Ovary (tissue), 9 donors: ENCODE data around the gene SLC41A3. TPM values are rescaled to one million over a fixed set of nuclear protein-coding genes. Genes with fewer than 3 reads are reported as not detected.

ENCODE experiments used
- DNase-seq, 5 donors: peaks; one replicate each; pipeline ENCODE4 v3.0.0-alpha.2; 2019 to 2020
- H3K27ac ChIP-seq, 2 donors: fragments of 200-600 bp; one replicate each; pipeline versions ENCODE4 v1.5.1 to v1.8.0; 2019 to 2022
- H3K27me3 ChIP-seq: fragments of 200-600 bp; one replicate; pipeline ENCODE4 v1.8.0; 2022
- H3K36me3 ChIP-seq: fragments of 200-600 bp; sonication (generic); one replicate; pipeline ENCODE4 v1.5.1; 2019
- H3K4me1 ChIP-seq: one replicate; pipeline ENCODE4 v1.8.1; 2013; ENCODE audit warnings: mild to moderate bottlenecking, moderate library complexity; ENCODE audit not compliant: insufficient read depth
- H3K4me3 ChIP-seq: fragments of 200-600 bp; sonication (generic); one replicate; pipeline ENCODE4 v1.5.1; 2017
- H3K9me3 ChIP-seq, 2 donors: fragments of 200-600 bp in 1 of 2; sonication (generic) in 1 of 2; one replicate each; pipeline versions ENCODE4 v1.5.1 to v1.8.1; 2013 to 2019; ENCODE audit warnings: mild to moderate bottlenecking in 1 of 2, moderate library complexity in 1 of 2
- CTCF ChIP-seq, 3 donors: fragments of 450-650 bp in 2 of 3; fragments of 200-600 bp in 1 of 3; IDR thresholded peaks; one replicate each; pipeline versions ENCODE4 v1.5.1 to v1.8.0; 2016 to 2022; ENCODE audit warnings: antibody characterized with exemption in 3 of 3, mild to moderate bottlenecking in 1 of 3
- EP300 ChIP-seq: sonication (generic); formaldehyde crosslinking; IDR thresholded peaks from one replicate; pipeline ENCODE4 v1.6.1; 2017; ENCODE audit warnings: antibody characterized with exemption
- POLR2A ChIP-seq: fragments of 450-650 bp; IDR thresholded peaks from one replicate; pipeline ENCODE4 v1.6.1; 2017; ENCODE audit warnings: antibody characterized with exemption, mild to moderate bottlenecking, moderate library complexity
- WGBS, 3 donors: extraction: QIAGEN DNeasy Blood & Tissue Kit in 1 of 3; methylation state at CpG; one replicate each; pipeline versions ENCODE4 v1.1.5 to v1.1.7; 2013 to 2017; 5-methylcytosine and 5-hydroxymethylcytosine counted together
- intact Hi-C, 4 donors: fragments of 100-400 bp; cut with DNase I; formaldehyde crosslinking; loops; one replicate each; pipeline versions ENCODE4 v1.11.0 to v1.15.1; 2022 to 2023
- polyA plus RNA-seq, 2 donors: library from polyadenylated mRNA; stranded (reverse); fragments of 200-250 nt in 1 of 2; fragments of 350-450 nt in 1 of 2; fragmentation: Illumina TruSeq in 1 of 2; extraction: RNeasy Lipid Tissue Mini Kit (QIAGEN cat#74804) in 1 of 2; gene quantifications; one replicate each; pipeline ENCODE4 v1.2.3, GENCODE V29; 2013 to 2014
- total RNA-seq, 7 donors: library from RNA; depleted of rRNA in 2 of 7; stranded (reverse); fragments of >200 nt in 2 of 7; fragmentation: NEBNext Ultra II Directional in 3 of 7; extraction: Animal tissue kit (Norgen Biotek cat#: 25700) in 3 of 7; gene quantifications; one replicate each; pipeline versions ENCODE4 v1.1.0 to v1.2.4, GENCODE V29; 2016 to 2023
- donor health status: DM: no; HTN: no; CAD: no; lungs with moderate emphysema.
- donor health status: DM: no; HTN: no; CAD: no.
- donor health status: Bipolar disorder and iron deficiency.
- donor health status: DM: yes; HTN: yes; CAD: no.
- donor health status: DM: no; HTN: no; CAD: no.
- donor health status: DM: yes; HTN: yes; CAD: no.

Gene SLC41A3
- total and polyA plus RNA-seq, 9 donors = 58.1 to 107 (median 77.7) TPM

GRCh38 chr3:126017362-126017761, 66.6 kb downstream of the SLC41A3 start:
- no peak overlapping the region for H3K4me3 ChIP-seq
- DNase-seq = no peak
- H3K27ac ChIP-seq = no peak overlapping the region
- no peaks in the 10 kb centered on the region for H3K27me3 ChIP-seq
- no peaks in the 10 kb centered on the region for H3K36me3 ChIP-seq
- H3K4me1 ChIP-seq = no peaks in the 10 kb centered on the region
- WGBS, 3 donors = 90 to 93% (median 93%) methylated on average over 9 of the region's 9 CpGs
- intact Hi-C loops = no loop called here
- H3K9me3 ChIP-seq = no peaks in the 10 kb centered on the region
- no peak for TF ChIP-seq POLR2A
- no peak for TF ChIP-seq EP300
- no peak for TF ChIP-seq CTCF (IDR thresholded peaks at IDR 0.05)

- 92 to 96% (median 95%) methylated on average over 8 of the region's 8 CpGs for WGBS, 3 donors
- H3K27me3 ChIP-seq = no peaks in the 10 kb centered on the region
- no peak overlapping the region for H3K27ac ChIP-seq
- TF ChIP-seq POLR2A (no peak), CTCF (IDR thresholded peaks at IDR 0.05) (no peak), EP300 (no peak)
- DNase-seq = no peak
- intact Hi-C loops = no loop called here
- no peak overlapping the region for H3K4me3 ChIP-seq
- no peaks in the 10 kb centered on the region for H3K36me3 ChIP-seq
- no peaks in the 10 kb centered on the region for H3K9me3 ChIP-seq
- no peaks in the 10 kb centered on the region for H3K4me1 ChIP-seq
These were observed 67.3 kb downstream of the SLC41A3 start for GRCh38 chr3:126016616-126017015.

- 51 to 66% (median 65%) methylated on average over 10 of the region's 10 CpGs for WGBS, 3 donors
- no peak for TF ChIP-seq EP300
- no peak for TF ChIP-seq POLR2A
- TF ChIP-seq CTCF (IDR thresholded peaks at IDR 0.05) = no peak
These were observed 68.8 kb downstream of the SLC41A3 start for GRCh38 chr3:126015075-126015474.

GRCh38 chr3:126014252-126014651, 69.7 kb downstream of the SLC41A3 start:
- no peak overlapping the region for H3K27ac ChIP-seq
- intact Hi-C loops = no loop called here
- no peaks in the 10 kb centered on the region for H3K9me3 ChIP-seq
- DNase-seq = no peak
- H3K4me3 ChIP-seq = no peak overlapping the region
- 19 to 27% (median 20%) methylated on average over 4 of the region's 4 CpGs for WGBS, 3 donors
- TF ChIP-seq EP300 (no peak), CTCF (IDR thresholded peaks at IDR 0.05) (no peak), POLR2A (no peak)
- no peaks in the 10 kb centered on the region for H3K27me3 ChIP-seq
- no peaks in the 10 kb centered on the region for H3K4me1 ChIP-seq
- no peaks in the 10 kb centered on the region for H3K36me3 ChIP-seq

More at GRCh38 chr3:126015075-126015474, 68.8 kb downstream of the SLC41A3 start:
- H3K4me1 ChIP-seq = no peaks in the 10 kb centered on the region
- H3K27me3 ChIP-seq = no peaks in the 10 kb centered on the region
- H3K4me3 ChIP-seq = no peak overlapping the region
- H3K36me3 ChIP-seq = no peaks in the 10 kb centered on the region
- intact Hi-C loops = no loop called here
- no peak overlapping the region for H3K27ac ChIP-seq
- H3K9me3 ChIP-seq = no peaks in the 10 kb centered on the region
- no peak for DNase-seq

- intact Hi-C loops = no loop called here
- H3K4me1 ChIP-seq = no peaks in the 10 kb centered on the region
- no peak for TF ChIP-seq POLR2A
- no peak for TF ChIP-seq EP300
- TF ChIP-seq CTCF (IDR thresholded peaks at IDR 0.05) = no peak
- no peaks in the 10 kb centered on the region for H3K36me3 ChIP-seq
- no peaks in the 10 kb centered on the region for H3K27me3 ChIP-seq
- no peaks in the 10 kb centered on the region for H3K9me3 ChIP-seq
- no peak for DNase-seq
- H3K27ac ChIP-seq = no peak overlapping the region
- 75 to 80% (median 80%) methylated on average over 8 of the region's 8 CpGs for WGBS, 3 donors
- no peak overlapping the region for H3K4me3 ChIP-seq
These were observed 70.2 kb downstream of the SLC41A3 start for GRCh38 chr3:126013751-126014156.
